SK-N-SH (cell line): ENCODE results near the gene FSTL5.

Experiments used
- CTCF ChIP-seq: fragments of 200-600 bp; sonication (generic); IDR thresholded peaks from 2 replicates; pipeline ENCODE4 v1.6.1; 2017; ENCODE audit warnings: antibody characterized with exemption, mild to moderate bottlenecking, moderate library complexity
- EZH2phosphoT487 ChIP-seq: fragments of 200-600 bp; sonication (generic); IDR thresholded peaks from 2 replicates; pipeline ENCODE4 v1.6.1; 2017; ENCODE audit warnings: low read depth, mixed run types, mild to moderate bottlenecking, antibody characterized with exemption, moderate library complexity, borderline replicate concordance
- FOSL2 ChIP-seq: IDR thresholded peaks from 2 replicates; pipeline ENCODE4 v1.4.0; 2012; ENCODE audit warnings: low read depth, mild to moderate bottlenecking, moderate library complexity, borderline replicate concordance
- FOXJ3 ChIP-seq: sonication (generic); formaldehyde crosslinking; IDR thresholded peaks from 2 replicates; pipeline ENCODE4 v1.5.1; 2020; ENCODE audit warnings: mild to moderate bottlenecking, missing genetic modification reagents
- JUND ChIP-seq: IDR thresholded peaks from 2 replicates; pipeline ENCODE4 v1.4.0; 2012
- MXI1 ChIP-seq: IDR thresholded peaks from 2 replicates; pipeline ENCODE4 v1.6.1; 2012; ENCODE audit warnings: mild to moderate bottlenecking, low read depth, low read length, improper control_type of control experiment
- POLR2AphosphoS5 ChIP-seq: IDR thresholded peaks from 2 replicates; pipeline ENCODE4 v1.6.1; 2012; ENCODE audit warnings: low read depth, low read length
- RAD21 ChIP-seq: IDR thresholded peaks from 2 replicates; pipeline ENCODE4 v1.6.1; 2012; ENCODE audit warnings: mild to moderate bottlenecking, low read length
- SMC3 ChIP-seq: IDR thresholded peaks from 2 replicates; pipeline ENCODE4 v1.6.1; 2012; ENCODE audit warnings: low read depth, low read length, improper control_type of control experiment
- TAF1 ChIP-seq: IDR thresholded peaks from 2 replicates; pipeline ENCODE4 v1.6.1; 2012; ENCODE audit warnings: low read depth, mild to moderate bottlenecking, low read length, moderate library complexity, borderline replicate concordance
- ZBTB33 ChIP-seq: IDR thresholded peaks from 2 replicates; pipeline ENCODE4 v1.4.0; 2012; ENCODE audit warnings: low read depth, borderline replicate concordance

GRCh38 chr4:161916035-161916434 is 247.8 kb downstream of the FSTL5 start:
- TF ChIP-seq POLR2AphosphoS5 (no peak), CTCF (no peak), RAD21 (no peak), SMC3 (no peak), MXI1 (no peak), ZBTB33 (no peak), EZH2phosphoT487 (no peak), TAF1 (no peak), FOSL2 (no peak), JUND (no peak), FOXJ3 (no peak)
